Breast epithelium (tissue), 4 donors: Measurements from ENCODE around the gene NCS1. TPM values are rescaled to one million over a fixed set of nuclear protein-coding genes. Genes with fewer than 3 reads are reported as not detected.

ENCODE experiments used
- DNase-seq, 2 donors: peaks; one replicate each; pipeline ENCODE4 v3.0.0-alpha.2; 2019; ENCODE audit warnings: low spot score in 2 of 2
- H3K27ac ChIP-seq, 2 donors: fragments of 200-600 bp; sonication (generic) in 1 of 2; one replicate each; pipeline ENCODE4 v1.5.1; 2016 to 2019; ENCODE audit warnings: mild to moderate bottlenecking in 1 of 2
- H3K27me3 ChIP-seq, 2 donors: fragments of 200-600 bp; sonication (generic) in 1 of 2; one replicate each; pipeline versions ENCODE4 v1.5.1 to v1.6.0; 2017 to 2019; ENCODE audit warnings: control low read depth in 1 of 2, mild to moderate bottlenecking in 1 of 2
- H3K36me3 ChIP-seq: fragments of 200-600 bp; one replicate; pipeline ENCODE4 v1.5.1; 2019
- H3K4me1 ChIP-seq, 2 donors: fragments of 200-600 bp; sonication (generic); one replicate each; pipeline ENCODE4 v1.5.1; 2016 to 2019; ENCODE audit warnings: control low read depth in 1 of 2
- H3K4me3 ChIP-seq, 3 donors: fragments of 200-600 bp; sonication (generic); 1 replicate in 2 of 3; 2 replicates in 1 of 3; pipeline ENCODE4 v1.5.1; 2016 to 2019; ENCODE audit warnings: mild to moderate bottlenecking in 3 of 3, moderate library complexity in 2 of 3
- H3K9me3 ChIP-seq, 2 donors: fragments of 200-600 bp; sonication (generic) in 1 of 2; one replicate each; pipeline ENCODE4 v1.5.1; 2016 to 2019; ENCODE audit warnings: control low read depth in 1 of 2
- POLR2A ChIP-seq: fragments of 450-650 bp; IDR thresholded peaks from one replicate; pipeline ENCODE4 v1.6.1; 2016; ENCODE audit warnings: antibody characterized with exemption, mild to moderate bottlenecking, moderate library complexity
- POLR2AphosphoS5 ChIP-seq, 3 donors: sonication (generic); formaldehyde crosslinking; IDR thresholded peaks; one replicate each; pipeline ENCODE4 v1.6.1; 2017; ENCODE audit warnings: antibody characterized with exemption in 3 of 3
- intact Hi-C: fragments of 100-400 bp; cut with DNase I; formaldehyde crosslinking; loops from one replicate; pipeline ENCODE4 v1.15.1; 2023; ENCODE audit warnings: low total_unique reads
- total RNA-seq, 3 donors: library from RNA; depleted of rRNA; stranded (reverse); fragments of >200 nt; gene quantifications; one replicate each; pipeline ENCODE4 v1.1.0, GENCODE V29; 2016
- TF ChIP-seq, protein P1 (sequence below), 3 donors: fragments of 450-650 bp; IDR thresholded peaks; one replicate each; pipeline ENCODE4 v1.5.1; 2016 to 2017; ENCODE audit warnings: antibody characterized with exemption in 3 of 3, mild to moderate bottlenecking in 3 of 3, moderate library complexity in 3 of 3

The NCS1 gene
- total RNA-seq, 3 donors from 2014 or later = 3.2 to 3.9 (median 3.4) TPM

DNA sequence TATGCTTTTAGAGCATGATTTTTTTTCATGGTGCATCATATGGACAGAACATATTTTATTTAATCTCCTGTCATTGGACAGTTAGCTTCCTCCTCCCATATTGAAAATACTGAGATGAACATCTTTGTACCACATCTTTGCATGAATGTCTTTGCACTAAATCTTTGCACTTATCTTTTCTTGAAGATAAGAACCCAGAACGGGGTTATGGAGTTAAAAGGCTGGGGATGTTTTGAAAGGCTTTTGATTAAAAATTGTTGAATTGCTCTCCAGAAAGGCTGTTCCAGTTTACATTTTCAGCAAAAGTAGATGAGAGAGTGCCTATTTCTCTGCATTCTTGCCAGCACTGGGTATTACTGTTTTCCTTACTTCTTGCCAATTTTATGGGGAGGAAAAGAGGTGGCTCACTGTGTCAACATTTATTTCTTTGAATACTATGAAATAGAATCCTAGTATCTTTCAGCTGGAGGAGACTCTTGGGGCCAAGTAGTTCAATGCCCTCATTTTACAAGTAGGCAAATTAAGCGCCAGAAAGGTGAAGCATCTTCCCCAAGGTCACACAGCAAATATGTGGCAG lies 7.2 kb downstream of the NCS1 start:
- intact Hi-C loops = no loop called here
- no peak for DNase-seq
- TF ChIP-seq, protein P1, sequence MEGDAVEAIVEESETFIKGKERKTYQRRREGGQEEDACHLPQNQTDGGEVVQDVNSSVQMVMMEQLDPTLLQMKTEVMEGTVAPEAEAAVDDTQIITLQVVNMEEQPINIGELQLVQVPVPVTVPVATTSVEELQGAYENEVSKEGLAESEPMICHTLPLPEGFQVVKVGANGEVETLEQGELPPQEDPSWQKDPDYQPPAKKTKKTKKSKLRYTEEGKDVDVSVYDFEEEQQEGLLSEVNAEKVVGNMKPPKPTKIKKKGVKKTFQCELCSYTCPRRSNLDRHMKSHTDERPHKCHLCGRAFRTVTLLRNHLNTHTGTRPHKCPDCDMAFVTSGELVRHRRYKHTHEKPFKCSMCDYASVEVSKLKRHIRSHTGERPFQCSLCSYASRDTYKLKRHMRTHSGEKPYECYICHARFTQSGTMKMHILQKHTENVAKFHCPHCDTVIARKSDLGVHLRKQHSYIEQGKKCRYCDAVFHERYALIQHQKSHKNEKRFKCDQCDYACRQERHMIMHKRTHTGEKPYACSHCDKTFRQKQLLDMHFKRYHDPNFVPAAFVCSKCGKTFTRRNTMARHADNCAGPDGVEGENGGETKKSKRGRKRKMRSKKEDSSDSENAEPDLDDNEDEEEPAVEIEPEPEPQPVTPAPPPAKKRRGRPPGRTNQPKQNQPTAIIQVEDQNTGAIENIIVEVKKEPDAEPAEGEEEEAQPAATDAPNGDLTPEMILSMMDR (IDR thresholded peaks at IDR 0.05) = no peak
- no peak for TF ChIP-seq POLR2A
- no peak for TF ChIP-seq POLR2AphosphoS5 (IDR thresholded peaks at IDR 0.05)
- no peak overlapping the region for H3K4me3 ChIP-seq
- H3K27me3 ChIP-seq = no peaks in the 10 kb centered on the region
- no peaks in the 10 kb centered on the region for H3K4me1 ChIP-seq
- H3K27ac ChIP-seq = no peak overlapping the region
- no peaks in the 10 kb centered on the region for H3K9me3 ChIP-seq
- H3K36me3 ChIP-seq = no peaks in the 10 kb centered on the region

DNA sequence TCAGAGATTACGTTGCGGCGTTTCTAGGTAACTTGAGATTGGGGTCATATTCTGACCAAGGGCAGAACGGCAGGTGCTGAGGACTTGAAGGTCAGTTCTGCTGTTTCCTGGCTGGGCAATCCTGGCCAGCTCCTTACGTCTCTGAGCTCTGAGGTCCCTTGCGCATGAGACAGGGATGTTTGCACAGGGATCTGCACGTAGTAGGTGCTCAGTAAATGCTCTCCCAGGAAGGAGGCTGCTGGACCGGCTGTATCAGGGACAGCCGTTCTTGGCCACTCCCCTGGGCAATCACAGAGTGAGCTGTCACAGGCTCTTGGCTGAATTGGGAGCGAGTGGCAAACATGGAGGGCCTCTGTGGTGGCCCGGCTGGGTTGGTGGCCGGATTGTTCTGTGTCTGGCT lies 8.3 kb downstream of the NCS1 start:
- no peak for DNase-seq
- intact Hi-C loops = no loop called here
- Histone ChIP-seq H3K27ac (no peak overlapping the region), H3K9me3 (no peaks in the 10 kb centered on the region), H3K27me3 (no peaks in the 10 kb centered on the region), H3K36me3 (no peaks in the 10 kb centered on the region), H3K4me3 (no peak overlapping the region), H3K4me1 (no peaks in the 10 kb centered on the region)
- TF ChIP-seq, protein P1 (IDR thresholded peaks at IDR 0.05) = no peak
- no peak for TF ChIP-seq POLR2A

DNA sequence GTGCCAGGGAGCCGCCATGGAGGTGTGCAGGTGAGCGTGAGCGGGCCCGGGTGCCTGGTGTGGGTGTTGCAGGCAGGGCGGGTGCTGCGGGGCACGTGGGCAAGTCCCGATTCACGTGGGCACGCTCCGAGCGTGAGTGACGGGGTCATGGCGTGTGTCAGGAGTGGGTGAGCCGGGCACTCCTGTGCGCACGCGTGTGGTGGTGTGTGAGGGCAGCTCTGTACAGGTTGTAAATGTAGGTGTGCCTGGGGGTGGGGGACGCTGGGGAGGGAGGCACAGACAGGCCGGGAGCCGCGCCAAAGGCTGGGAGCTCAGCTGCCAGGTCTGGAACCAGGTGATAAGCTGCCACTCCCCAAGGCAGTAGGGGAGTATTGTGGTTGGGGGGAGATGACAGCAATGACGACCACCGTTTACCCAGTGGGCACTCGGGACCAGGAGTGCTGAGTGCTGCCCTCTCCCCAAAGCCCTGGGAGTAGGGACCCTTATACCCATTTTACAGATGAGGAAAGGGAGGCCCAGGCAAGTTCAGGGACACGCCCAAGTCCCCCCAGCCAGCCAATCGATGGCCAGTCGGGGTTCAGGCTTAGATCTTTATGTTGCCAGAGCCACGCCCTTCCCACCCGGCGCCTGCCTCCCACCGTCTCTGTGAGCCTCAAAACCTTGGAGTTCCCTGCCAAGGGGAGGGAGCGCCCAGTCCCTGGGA lies 9.6 kb downstream of the NCS1 start:
- intact Hi-C loops = no loop called here
- no peaks in the 10 kb centered on the region for H3K9me3 ChIP-seq
- no peaks in the 10 kb centered on the region for H3K36me3 ChIP-seq
- H3K27ac ChIP-seq = no peak overlapping the region
- H3K4me1 ChIP-seq = peaks cover 0 to 7% of the 10 kb centered on the region in 2 donors
- DNase-seq = no peak
- TF ChIP-seq POLR2AphosphoS5 (IDR thresholded peaks at IDR 0.05) (no peak), POLR2A (no peak)
- TF ChIP-seq, protein P1 (IDR thresholded peaks at IDR 0.05) = no peak
- H3K27me3 ChIP-seq = no peaks in the 10 kb centered on the region
- H3K4me3 ChIP-seq = no peak overlapping the region

GRCh38 chr9:130182381-130182909 lies 10.2 kb downstream of the NCS1 start:
- DNase-seq = no peak
- no peaks in the 10 kb centered on the region for H3K9me3 ChIP-seq
- peaks cover 0 to 7% of the 10 kb centered on the region in 2 donors for H3K4me1 ChIP-seq
- H3K27ac ChIP-seq = peak overlapping the region; percentile 48 to 73
- no peak overlapping the region for H3K4me3 ChIP-seq
- intact Hi-C loops = no loop called here
- TF ChIP-seq, protein P1 (IDR thresholded peaks at IDR 0.05) = no peak
- H3K36me3 ChIP-seq = no peaks in the 10 kb centered on the region
- H3K27me3 ChIP-seq = no peaks in the 10 kb centered on the region

GRCh38 chr9:130183133-130183762 lies 11.0 kb downstream of the NCS1 start:
- intact Hi-C loops = no loop called here
- peak overlapping the region; percentile 48 to 73 for H3K27ac ChIP-seq
- H3K9me3 ChIP-seq = no peaks in the 10 kb centered on the region
- H3K27me3 ChIP-seq = no peaks in the 10 kb centered on the region
- H3K36me3 ChIP-seq = no peaks in the 10 kb centered on the region
- no peak overlapping the region for H3K4me3 ChIP-seq
- TF ChIP-seq POLR2AphosphoS5 (IDR thresholded peaks at IDR 0.05) = no peak
- peaks cover 0 to 7% of the 10 kb centered on the region in 2 donors for H3K4me1 ChIP-seq
- DNase-seq = peak in 1 of 2 donors; percentile 55
